Measurements from ENCODE around the gene TAMALIN. TPM values are rescaled to one million over a fixed set of nuclear protein-coding genes. Genes with fewer than 3 reads are reported as not detected.

The TAMALIN gene
- total RNA-seq, 1 experiment from 2014 or later: 2.2 TPM

GRCh38 chr12:52056801-52057637 lies 50.3 kb downstream of the TAMALIN start:
- Histone ChIP-seq H3K27me3 (ENCODE audit: control insufficient read depth, insufficient read depth, low read length) (peaks cover 8% of the 10 kb centered on the region), H3K4me3 (ENCODE audit: insufficient read depth, low read depth, low read length) (no peak overlapping the region), H3K36me3 (replicated peaks; ENCODE audit: control insufficient read depth, insufficient read depth, low read length) (peaks cover 2% of the 10 kb centered on the region; the same call in 1 of the 2 replicates)
- DNase-seq: peak; percentile 35

- Histone ChIP-seq H3K36me3 (replicated peaks; ENCODE audit: control insufficient read depth, insufficient read depth, low read length) (peaks cover 2% of the 10 kb centered on the region; the same call in 1 of the 2 replicates), H3K4me3 (ENCODE audit: insufficient read depth, low read depth, low read length) (no peak overlapping the region)
Observed at GRCh38 chr12:52057638-52058576, 51.2 kb downstream of the TAMALIN start.

GRCh38 chr12:52058631-52059361 lies 52.0 kb downstream of the TAMALIN start:
- no peak for DNase-seq
- H3K36me3 ChIP-seq (replicated peaks; ENCODE audit: control insufficient read depth, insufficient read depth, low read length): peaks cover 2% of the 10 kb centered on the region; the same call in 1 of the 2 replicates
- no peak overlapping the region for H3K4me3 ChIP-seq (ENCODE audit: insufficient read depth, low read depth, low read length)
- H3K27me3 ChIP-seq (ENCODE audit: control insufficient read depth, insufficient read depth, low read length): no peaks in the 10 kb centered on the region

More at GRCh38 chr12:52057638-52058576, 51.2 kb downstream of the TAMALIN start:
- no peak for DNase-seq
- 0 out of 2 replicates have a peak, but pooled peaks cover under 1% of the 10 kb centered on the region for H3K27me3 ChIP-seq (ENCODE audit: control insufficient read depth, insufficient read depth, low read length)

GRCh38 chr12:52059582-52060497 lies 53.1 kb downstream of the TAMALIN start:
- Histone ChIP-seq H3K4me3 (ENCODE audit: insufficient read depth, low read depth, low read length) (no peak overlapping the region), H3K36me3 (replicated peaks; ENCODE audit: control insufficient read depth, insufficient read depth, low read length) (peaks cover 2% of the 10 kb centered on the region; the same call in 1 of the 2 replicates), H3K27me3 (ENCODE audit: control insufficient read depth, insufficient read depth, low read length) (no peaks in the 10 kb centered on the region)
- DNase-seq: no peak

GRCh38 chr12:52060498-52061177 lies 53.9 kb downstream of the TAMALIN start:
- H3K27me3 ChIP-seq (ENCODE audit: control insufficient read depth, insufficient read depth, low read length): no peaks in the 10 kb centered on the region
- peaks cover 2% of the 10 kb centered on the region; the same call in 1 of the 2 replicates for H3K36me3 ChIP-seq (replicated peaks; ENCODE audit: control insufficient read depth, insufficient read depth, low read length)
- DNase-seq: no peak
- H3K4me3 ChIP-seq (ENCODE audit: insufficient read depth, low read depth, low read length): no peak overlapping the region

GRCh38 chr12:52061470-52062166 lies 54.9 kb downstream of the TAMALIN start:
- Histone ChIP-seq H3K4me3 (ENCODE audit: insufficient read depth, low read depth, low read length) (no peak overlapping the region), H3K36me3 (replicated peaks; ENCODE audit: control insufficient read depth, insufficient read depth, low read length) (peaks cover 2% of the 10 kb centered on the region; the same call in 1 of the 2 replicates), H3K27me3 (ENCODE audit: control insufficient read depth, insufficient read depth, low read length) (no peaks in the 10 kb centered on the region)
- no peak for DNase-seq

GRCh38 chr12:52062167-52063081 lies 55.7 kb downstream of the TAMALIN start:
- Histone ChIP-seq H3K4me3 (ENCODE audit: insufficient read depth, low read depth, low read length) (no peak overlapping the region), H3K27me3 (ENCODE audit: control insufficient read depth, insufficient read depth, low read length) (no peaks in the 10 kb centered on the region), H3K36me3 (replicated peaks; ENCODE audit: control insufficient read depth, insufficient read depth, low read length) (peaks cover under 1% of the 10 kb centered on the region; the same call in 1 of the 2 replicates)
- no peak for DNase-seq

- no peak overlapping the region for H3K4me3 ChIP-seq (ENCODE audit: insufficient read depth, low read depth, low read length)
- H3K36me3 ChIP-seq (replicated peaks; ENCODE audit: control insufficient read depth, insufficient read depth, low read length): no peaks in the 10 kb centered on the region; the same call in 1 of the 2 replicates
- DNase-seq: no peak
- H3K27me3 ChIP-seq (ENCODE audit: control insufficient read depth, insufficient read depth, low read length): no peaks in the 10 kb centered on the region
Observed at GRCh38 chr12:52063082-52063924, 56.6 kb downstream of the TAMALIN start.

GRCh38 chr12:52063981-52064649 lies 57.4 kb downstream of the TAMALIN start:
- H3K4me3 ChIP-seq (ENCODE audit: insufficient read depth, low read depth, low read length): no peak overlapping the region
- DNase-seq: no peak
- H3K36me3 ChIP-seq (replicated peaks; ENCODE audit: control insufficient read depth, insufficient read depth, low read length): no peaks in the 10 kb centered on the region; the same call in 1 of the 2 replicates
- H3K27me3 ChIP-seq (ENCODE audit: control insufficient read depth, insufficient read depth, low read length): no peaks in the 10 kb centered on the region
